IMR-90 (cell line): ENCODE results near the gene DTD1. TPM values are rescaled to one million over a fixed set of nuclear protein-coding genes. Genes with fewer than 3 reads are reported as not detected.
A peak's percentile ranks its signal among the peaks of the same experiment; 100 is the strongest.

Experiments used
- ATAC-seq: fragments of 200-7000 bp; cut with Tn5 transposase; 2 replicates; pipeline ENCODE4 v1.9.1; 2020; ENCODE audit warnings: low read depth, mild to moderate bottlenecking, moderate library complexity
- BruUV-seq: library from RNA; stranded (reverse); fragments of 400-500 nt; replicated peaks from 2 replicates; lab custom pipeline; 2021; lab: Mats Ljungman, UMichigan
- CTCF ChIA-PET: fragments of 300-600 bp; formaldehyde crosslinking; extraction: SDS; loops from one replicate; lab custom pipeline; 2021; ENCODE audit warnings: antibody characterized with exemption; lab: Yijun Ruan, JAX
- POLR2A ChIA-PET: fragments of 300-600 bp; sonication (Branson Sonifier 250); formaldehyde crosslinking; loops from one replicate; lab custom pipeline; 2022; ENCODE audit warnings: antibody characterized with exemption; ENCODE audit not compliant: unreplicated experiment; lab: Charles Lee
- DNase-seq: peaks from one replicate; pipeline ENCODE4 v3.0.0; 2013
- H2AFZ ChIP-seq: replicated peaks from 2 replicates; pipeline ENCODE3; 2013; ENCODE audit warnings: low read length, mild to moderate bottlenecking; ENCODE audit not compliant: poor library complexity
- H2AK5ac ChIP-seq: 2 replicates; pipeline ENCODE4 v1.6.1; 2013; ENCODE audit warnings: low read depth, low read length, inconsistent platforms
- H2AK9ac ChIP-seq: replicated peaks from 2 replicates; pipeline ENCODE3; 2013; ENCODE audit warnings: mild to moderate bottlenecking, low read depth, low read length, moderate library complexity; ENCODE audit not compliant: poor library complexity
- H2BK120ac ChIP-seq: 2 replicates; pipeline ENCODE4 v1.6.1; 2013; ENCODE audit warnings: low read depth, low read length, inconsistent platforms
- H2BK15ac ChIP-seq: 3 replicates; pipeline ENCODE4 v1.6.1; 2013; ENCODE audit warnings: low read depth, low read length, inconsistent platforms
- H2BK20ac ChIP-seq: 2 replicates; pipeline ENCODE4 v1.6.1; 2013; ENCODE audit warnings: low read depth, mild to moderate bottlenecking, inconsistent platforms, low read length, moderate library complexity
- H2BK5ac ChIP-seq: 2 replicates; pipeline ENCODE4 v1.6.1; 2013; ENCODE audit warnings: mild to moderate bottlenecking, low read depth, low read length, inconsistent platforms; ENCODE audit not compliant: poor library complexity, severe bottlenecking
- H3K14ac ChIP-seq: replicated peaks from 2 replicates; pipeline ENCODE4 v1.6.1; 2013; ENCODE audit warnings: low read depth, low read length, inconsistent platforms
- H3K18ac ChIP-seq: 2 replicates; pipeline ENCODE4 v1.6.1; 2013; ENCODE audit warnings: low read depth, low read length, control low read depth
- H3K23ac ChIP-seq: 2 replicates; pipeline ENCODE4 v1.6.1; 2013; ENCODE audit warnings: low read depth, low read length, inconsistent platforms
- H3K27ac ChIP-seq: 2 replicates; pipeline ENCODE4 v1.5.1; 2013; ENCODE audit warnings: mild to moderate bottlenecking, control low read depth, low read length; ENCODE audit not compliant: insufficient read depth
- H3K27me3 ChIP-seq: 2 replicates; pipeline ENCODE4 v1.6.1; 2013; ENCODE audit warnings: low read length; ENCODE audit not compliant: control insufficient read depth, insufficient read depth
- H3K36me3 ChIP-seq: 2 replicates; pipeline ENCODE4 v1.6.1; 2013; ENCODE audit warnings: low read length, mixed read lengths; ENCODE audit not compliant: control insufficient read depth, insufficient read depth
- H3K4ac ChIP-seq: 2 replicates; pipeline ENCODE4 v1.6.1; 2013; ENCODE audit warnings: low read depth, low read length, inconsistent platforms
- H3K4me1 ChIP-seq: 2 replicates; pipeline ENCODE4 v1.6.1; 2013; ENCODE audit warnings: low read length, mixed read lengths; ENCODE audit not compliant: control insufficient read depth, insufficient read depth
- H3K4me2 ChIP-seq: 2 replicates; pipeline ENCODE4 v1.6.1; 2013; ENCODE audit warnings: low read depth, mild to moderate bottlenecking, control low read depth, low read length, moderate library complexity
- H3K4me3 ChIP-seq: 2 replicates; pipeline ENCODE4 v1.5.1; 2013; ENCODE audit warnings: low read depth, mild to moderate bottlenecking, control low read depth, low read length, moderate library complexity; ENCODE audit not compliant: insufficient read depth
- H3K56ac ChIP-seq: 2 replicates; pipeline ENCODE4 v1.6.1; 2013; ENCODE audit warnings: low read length, inconsistent platforms; ENCODE audit not compliant: insufficient read depth; ENCODE audit errors: extremely low read depth
- H3K79me1 ChIP-seq, 2 experiments: 2 replicates each; pipeline ENCODE4 v1.6.1; 2013; ENCODE audit warnings: low read length in 2 of 2, inconsistent platforms in 1 of 2, low read depth in 1 of 2
- H3K9ac ChIP-seq: 2 replicates; pipeline ENCODE4 v1.6.1; 2013; ENCODE audit warnings: low read depth, low read length, control low read depth
- H3K9me1 ChIP-seq: 2 replicates; pipeline ENCODE4 v1.6.1; 2013; ENCODE audit warnings: low read length, inconsistent platforms; ENCODE audit not compliant: insufficient read depth
- H3K9me3 ChIP-seq: 2 replicates; pipeline ENCODE4 v1.6.1; 2013; ENCODE audit warnings: low read length; ENCODE audit not compliant: control insufficient read depth, insufficient read depth
- H4K20me1 ChIP-seq: 2 replicates; pipeline ENCODE4 v1.6.1; 2013; ENCODE audit warnings: low read length, inconsistent platforms; ENCODE audit not compliant: insufficient read depth
- H4K5ac ChIP-seq: 2 replicates; pipeline ENCODE4 v1.6.1; 2013; ENCODE audit warnings: mild to moderate bottlenecking, low read depth, low read length, control low read depth
- H4K8ac ChIP-seq, 2 experiments: 2 replicates each; pipeline ENCODE4 v1.6.1; 2013; ENCODE audit warnings: low read depth in 2 of 2, low read length in 2 of 2, control low read depth in 1 of 2, inconsistent platforms in 1 of 2
- H4K91ac ChIP-seq: 2 replicates; pipeline ENCODE4 v1.6.1; 2013; ENCODE audit warnings: low read depth, low read length, inconsistent platforms; ENCODE audit not compliant: insufficient read depth
- CHD1 ChIP-seq: IDR thresholded peaks from 2 replicates; pipeline ENCODE4 v1.6.1; 2012; ENCODE audit warnings: low read depth, low read length, improper control_type of control experiment
- MAFK ChIP-seq: IDR thresholded peaks from 2 replicates; pipeline ENCODE4 v1.6.1; 2012; ENCODE audit warnings: low read depth, low read length, improper control_type of control experiment
- WGBS, 2 experiments: methylation state at CpG; one replicate each; pipeline versions ENCODE4 v1.1.5 to v1.1.7; 2013; ENCODE audit warnings: missing lambda C conversion rate in 2 of 2; ENCODE audit not compliant: insufficient read length in 1 of 2; ENCODE audit errors: extremely low coverage in 2 of 2; 5-methylcytosine and 5-hydroxymethylcytosine counted together
- dilution Hi-C: fragments of 300-500 bp; cut with HindIII; formaldehyde crosslinking; loops from one replicate; pipeline ENCODE4 v1.14.3; 2018; ENCODE audit warnings: low sequenced_read_pairs; ENCODE audit not compliant: unreplicated experiment
- in situ Hi-C: fragments of 300-500 bp; cut with MboI; formaldehyde crosslinking; loops from 3 replicates; pipeline ENCODE4 v1.14.3; 2019; ENCODE audit warnings: low sequenced_read_pairs, inconsistent platforms, mixed read lengths
- intact Hi-C: fragments of 100-400 bp; cut with micrococcal nuclease; formaldehyde crosslinking; loops from 2 replicates; pipeline ENCODE4 v1.10.0; 2022
- polyA plus RNA-seq, 3 experiments: library from polyadenylated mRNA; depleted of rRNA; stranded (reverse); fragments of >200 nt; gene quantifications; 2 replicates each; pipeline ENCODE4 v1.2.3, GENCODE V29; 2012; ENCODE audit warnings: low replicate concordance in 1 of 3
- total RNA-seq: library from RNA; depleted of rRNA; stranded (reverse); fragments of >200 nt; gene quantifications from 2 replicates; pipeline ENCODE4 v1.2.3, GENCODE V29; 2012

Gene DTD1
- total and polyA plus RNA-seq, 2 of the 4 experiments (the other 2 are of a cell fraction): 73.1 to 101 TPM

DNA sequence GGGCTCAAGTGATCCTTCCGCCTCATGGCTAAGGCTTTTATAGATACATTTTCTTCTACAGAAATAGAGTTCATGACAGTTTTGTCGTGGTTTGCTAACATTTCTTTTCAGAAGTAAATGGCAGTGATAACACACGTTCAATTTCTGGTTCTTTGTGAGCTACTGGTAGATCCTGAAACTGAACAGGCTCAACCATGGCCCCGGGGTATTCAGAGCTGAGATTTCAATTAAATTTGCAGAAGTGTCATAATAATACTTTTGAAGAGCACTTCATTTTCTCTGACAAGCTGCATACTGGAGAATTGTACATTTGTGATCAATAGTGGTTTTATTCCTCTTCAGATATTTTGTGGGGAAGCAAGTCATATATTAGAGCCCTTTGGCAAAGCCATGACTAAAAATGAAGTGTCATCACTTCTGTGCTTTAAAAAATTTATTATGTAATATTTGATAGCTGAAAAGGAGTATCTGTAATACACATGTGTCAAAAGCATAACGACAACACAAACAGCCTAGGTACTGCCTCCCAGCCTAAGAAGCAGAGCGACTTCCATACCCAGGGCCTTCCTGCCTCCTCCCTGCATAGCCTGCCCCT is 141.5 kb downstream of the DTD1 start:
- no peaks in the 10 kb centered on the region; the same call in 1 of the 2 replicates for H4K20me1 ChIP-seq
- no peak overlapping the region for H3K14ac ChIP-seq
- no peaks in the 10 kb centered on the region for H3K27me3 ChIP-seq
- H2BK20ac ChIP-seq: no peak overlapping the region
- no peak overlapping the region for H3K27ac ChIP-seq
- no peaks in the 10 kb centered on the region for H3K9me3 ChIP-seq
- WGBS, 2 experiments: no CpG with 5 or more reads among the region's 6 CpGs
- dilution Hi-C loops: no loop called here
- no peak overlapping the region for H3K9ac ChIP-seq
- H3K23ac ChIP-seq: no peak overlapping the region
- H3K79me1 ChIP-seq: peaks cover 4 to 21% of the 10 kb centered on the region in 2 experiments; a peak in 2 of 4 replicates
- no peak overlapping the region for H2AFZ ChIP-seq
- H2BK120ac ChIP-seq: no peak overlapping the region
- H3K36me3 ChIP-seq: no peaks in the 10 kb centered on the region; the same call in 1 of the 2 replicates
- no peak overlapping the region for H4K8ac ChIP-seq
- H4K91ac ChIP-seq: no peak overlapping the region
- no peak overlapping the region for H2AK9ac ChIP-seq
- no TSS peak for BruUV-seq
- no peak overlapping the region for H3K4me2 ChIP-seq
- CTCF ChIA-PET: no interaction called here
- H3K4me1 ChIP-seq: no peaks in the 10 kb centered on the region
- H3K18ac ChIP-seq: no peak overlapping the region
- H3K9me1 ChIP-seq: no peaks in the 10 kb centered on the region; the same call in 1 of the 2 replicates
- no peak overlapping the region for H3K4me3 ChIP-seq
- ATAC-seq: no peak
- no peak overlapping the region for H2BK5ac ChIP-seq
- no peak overlapping the region for H3K4ac ChIP-seq
- no peak overlapping the region for H4K5ac ChIP-seq
- POLR2A ChIA-PET: no interaction called here
- in situ Hi-C loops: no loop called here
- no peak for DNase-seq
- no peak overlapping the region for H3K56ac ChIP-seq
- no peak overlapping the region for H2AK5ac ChIP-seq
- intact Hi-C loops: no loop called here
- H2BK15ac ChIP-seq: no peak overlapping the region
- TF ChIP-seq CHD1 (no peak), MAFK (peak; percentile 43)
